Heart right ventricle (tissue), 16 donors: Measurements from ENCODE around the gene PPP1CA. TPM values are rescaled to one million over a fixed set of nuclear protein-coding genes. Genes with fewer than 3 reads are reported as not detected.
A peak's percentile ranks its signal among the peaks of the same experiment; 100 is the strongest.
"Not testable (repeated sequence)": the region's sequence is repeated elsewhere in the genome, so short reads cannot be mapped to it uniquely, and the experiment has no call there.

Experiments
- ATAC-seq, 8 donors: fragments of 200-7000 bp; cut with Tn5 transposase; one replicate each; pipeline ENCODE4 v1.9.1; 2020; ENCODE audit warnings: mild to moderate bottlenecking in 8 of 8, moderate library complexity in 8 of 8, moderate number of reproducible peaks in 1 of 8
- DNase-seq, 2 donors: peaks; one replicate each; pipeline ENCODE4 v3.0.0-alpha.2; 2020
- H3K27ac ChIP-seq, 10 donors: fragments of 200-600 bp; sonication (generic) in 2 of 10; one replicate each; pipeline versions ENCODE4 v1.5.0 to v1.8.0; 2020 to 2022; ENCODE audit warnings: mild to moderate bottlenecking in 3 of 10
- H3K27me3 ChIP-seq, 7 donors: fragments of 200-600 bp; one replicate each; pipeline ENCODE4 v1.8.0; 2021 to 2022; ENCODE audit warnings: mild to moderate bottlenecking in 2 of 7
- H3K36me3 ChIP-seq, 9 donors: fragments of 200-600 bp; sonication (generic) in 1 of 9; one replicate each; pipeline versions ENCODE4 v1.5.0 to v1.8.0; 2020 to 2022; ENCODE audit warnings: mild to moderate bottlenecking in 2 of 9
- H3K4me1 ChIP-seq, 9 donors: fragments of 200-600 bp; sonication (generic) in 1 of 9; one replicate each; pipeline versions ENCODE4 v1.5.0 to v1.8.0; 2020 to 2022; ENCODE audit warnings: mild to moderate bottlenecking in 4 of 9
- H3K4me3 ChIP-seq, 10 donors: fragments of 200-600 bp; sonication (generic) in 2 of 10; one replicate each; pipeline versions ENCODE4 v1.5.0 to v1.8.0; 2020 to 2022; ENCODE audit warnings: mild to moderate bottlenecking in 7 of 10, moderate library complexity in 2 of 10
- H3K9me3 ChIP-seq, 11 donors: fragments of 200-600 bp in 10 of 11; sonication (generic) in 2 of 11; one replicate each; pipeline versions ENCODE4 v1.5.0 to v1.8.0; 2013 to 2022; ENCODE audit warnings: mild to moderate bottlenecking in 2 of 11, control low read depth in 1 of 11, moderate library complexity in 1 of 11
- CTCF ChIP-seq, 9 donors: fragments of 200-600 bp; sonication (generic) in 2 of 9; IDR thresholded peaks; one replicate each; pipeline versions ENCODE4 v1.5.0 to v1.8.0; 2021 to 2022; ENCODE audit warnings: antibody characterized with exemption in 9 of 9, mild to moderate bottlenecking in 5 of 9, moderate library complexity in 1 of 9
- WGBS, 2 donors: extraction: QIAGEN DNeasy Blood & Tissue Kit; methylation state at CpG; one replicate each; pipeline ENCODE4 v1.1.7; 2013; ENCODE audit warnings: inconsistent platforms in 1 of 2; 5-methylcytosine and 5-hydroxymethylcytosine counted together
- intact Hi-C, 10 donors: fragments of 100-400 bp; cut with DNase I; formaldehyde crosslinking; loops; one replicate each; pipeline versions ENCODE4 v1.11.1 to v1.14.2; 2022
- polyA plus RNA-seq, 2 donors: library from polyadenylated mRNA; stranded (reverse); fragments of 200-250 nt; gene quantifications; one replicate each; pipeline ENCODE4 v1.2.3, GENCODE V29; 2013
- total RNA-seq, 10 donors: library from RNA; stranded (reverse); fragmentation: NEBNext Ultra II Directional in 3 of 10; extraction: Animal tissue kit (Norgen Biotek cat#: 25700) in 3 of 10; gene quantifications; one replicate each; pipeline versions ENCODE4 v1.2.1 to v1.2.4, GENCODE V29; 2021 to 2023
- donor health status: Arrhythmogenic right ventricular cardiomyopathy.
- donor health status: ischemic (EF 13 %, LVEDD 7.1; RV severe dilation, severe dysfunction).
- donor health status: healthy with polysubstance abuse.
- donor health status: DM: no; HTN: yes; CAD: no.
- donor health status: DM: no; HTN: no; CAD: no.
- donor health status: ischemic (EF 25% LVEDD 6.9; RV normal size, moderate dysfunction).
- donor health status: ischemic (EF 25% LVEDD 5.7; RV mildly dilated, moderate dysfunction).
- donor health status: healthy.
- donor health status: DM: yes; HTN: yes; CAD: no.
- donor health status: Ischemic cardiomyopathy.
- donor health status: ischemic (EF 35%, LVEDD 5.7; RV mildly dilated, moderate dysfunction).
- donor health status: nonischemic (EF 11% LVEDD 7.7; RV severe dilation, severe dysfunction).
- donor health status: DM: yes; HTN: yes; CAD: no.
- donor health status: PGD.
- donor health status: ischemic (EF 29% LVEDD 5.4; RV normal size, mild dysfunction).
- donor health status: nonischemic (EF 23%, LVEDD 6.1; RV moderate dilation, normal function).

PPP1CA gene
- total and polyA plus RNA-seq, 12 donors = 80.2 to 186 (median 103) TPM

- no peak for TF ChIP-seq CTCF (IDR thresholded peaks at IDR 0.05)
- H3K27me3 ChIP-seq = no peaks in the 10 kb centered on the region
- DNase-seq = peak; percentile 99
- H3K9me3 ChIP-seq = no peaks in the 10 kb centered on the region
- peak within 1 kb of the TSS; percentile 59 to 95 (median 86) for H3K4me3 ChIP-seq
- peaks cover 0 to 27% (median 20%) of the 10 kb centered on the region in 9 donors for H3K4me1 ChIP-seq
- peak; percentile 92 to 96 (median 94) for ATAC-seq
- WGBS, 2 donors = 0 to 1% methylated on average over 68 of the region's 68 CpGs
- peak within 1 kb of the TSS; percentile 38 to 96 (median 94) for H3K27ac ChIP-seq
- intact Hi-C loops = loop anchor here in 3 of 10 donors (1.0 to 10.0 kb wide), 3 partner anchors 15 to 74 kb away; partner anchors contain the start of genes TMEM134 (in 2 of the 3), CORO1B (in 1 of the 3) and POLD4 (in 1 of the 3)
- peaks cover 0 to 40% (median 10%) of the 10 kb centered on the region in 9 donors for H3K36me3 ChIP-seq
Measured at GRCh38 chr11:67428052-67429001, 26.7 kb upstream of the PPP1CA start, which contains the start of gene RPS6KB2. TSS of gene RPS6KB2 (plus strand) at chr11:67428494. CDS start at chr11:67428546, 52 bp downstream.

GRCh38 chr11:67427364-67427859 lies 25.8 kb upstream of the PPP1CA start:
- peaks cover 0 to 27% (median 20%) of the 10 kb centered on the region in 9 donors for H3K4me1 ChIP-seq
- not testable (repeated sequence) for H3K9me3 ChIP-seq, H3K27me3 ChIP-seq, DNase-seq
- H3K4me3 ChIP-seq = peak overlapping the region; percentile 59 to 95 (median 86)
- WGBS, 2 donors = 80% methylated on average over 19 of the region's 19 CpGs
- peak overlapping the region in 9 of 10 donors; percentile 85 to 96 (median 94) for H3K27ac ChIP-seq
- H3K36me3 ChIP-seq = peaks cover 0 to 31% (median 3%) of the 10 kb centered on the region in 9 donors
- intact Hi-C loops = loop anchor here in 2 of 10 donors (5.0 to 10.0 kb wide), 2 partner anchors 40 to 73 kb away; partner anchors contain the start of genes TMEM134 (in 2 of the 2) and POLD4 (in 1 of the 2)
- peak in 2 of 8 donors; percentile 0 to 6 for ATAC-seq

GRCh38 chr11:67423891-67424613 lies 22.4 kb upstream of the PPP1CA start:
- no peak for DNase-seq
- intact Hi-C loops = loop anchor here in 1 of 10 donors (10.0 kb wide), 1 partner anchor 69 kb away; the partner anchor contains the start of gene POLD4
- Histone ChIP-seq H3K27ac (no peak overlapping the region), H3K4me3 (no peak overlapping the region), H3K27me3 (no peaks in the 10 kb centered on the region), H3K36me3 (no peaks in the 10 kb centered on the region), H3K9me3 (no peaks in the 10 kb centered on the region), H3K4me1 (peaks cover 12 to 33% (median 26%) of the 10 kb centered on the region in 9 donors)
- 88% methylated on average over 34 of the region's 34 CpGs for WGBS, 2 donors
- ATAC-seq = no peak
- TF ChIP-seq CTCF (IDR thresholded peaks at IDR 0.05) = no peak

GRCh38 chr11:67423466-67423865 lies 21.8 kb upstream of the PPP1CA start:
- no peak for ATAC-seq
- no peak for TF ChIP-seq CTCF (IDR thresholded peaks at IDR 0.05)
- Histone ChIP-seq H3K27ac (no peak overlapping the region), H3K4me3 (no peak overlapping the region), H3K27me3 (no peaks in the 10 kb centered on the region), H3K9me3 (no peaks in the 10 kb centered on the region), H3K4me1 (peaks cover 12 to 35% (median 28%) of the 10 kb centered on the region in 9 donors), H3K36me3 (no peaks in the 10 kb centered on the region)
- no peak for DNase-seq
- intact Hi-C loops = loop anchor here in 1 of 10 donors (10.0 kb wide), 1 partner anchor 69 kb away; the partner anchor contains the start of gene POLD4
- 94 to 96% methylated on average over 13 of the region's 13 CpGs for WGBS, 2 donors
